Kidney epithelial cell (primary cell): ENCODE results near the gene ASIC2. TPM values are rescaled to one million over a fixed set of nuclear protein-coding genes. Genes with fewer than 3 reads are reported as not detected.

Experiments used
- DNase-seq: peaks from one replicate; pipeline ENCODE4 v3.0.0-alpha.2; 2010; ENCODE audit warnings: low read depth
- H3K27me3 ChIP-seq: 2 replicates; pipeline ENCODE4 v1.6.0; 2011; ENCODE audit warnings: low read length; ENCODE audit not compliant: control insufficient read depth, insufficient read depth
- H3K36me3 ChIP-seq: 2 replicates; pipeline ENCODE4 v1.5.1; 2011; ENCODE audit warnings: low read length; ENCODE audit not compliant: control insufficient read depth, insufficient read depth
- H3K4me3 ChIP-seq: 2 replicates; pipeline ENCODE4 v1.5.1; 2011; ENCODE audit warnings: low read depth, mild to moderate bottlenecking, control low read depth, low read length
- total RNA-seq: library from RNA; depleted of rRNA; stranded (reverse); fragments of >200 nt; gene quantifications from 2 replicates; pipeline ENCODE4 v1.2.3, GENCODE V29; 2015
- TF ChIP-seq, protein P1 (sequence below): IDR thresholded peaks from 2 replicates; pipeline ENCODE4 v1.5.1; 2011; ENCODE audit warnings: mild to moderate bottlenecking, moderate library complexity, low read length, control low read depth, inconsistent platforms; ENCODE audit not compliant: insufficient read depth, poor library complexity, severe bottlenecking

ASIC2 gene
- total RNA-seq, 1 donor from 2014 or later: 0.25 TPM

DNA sequence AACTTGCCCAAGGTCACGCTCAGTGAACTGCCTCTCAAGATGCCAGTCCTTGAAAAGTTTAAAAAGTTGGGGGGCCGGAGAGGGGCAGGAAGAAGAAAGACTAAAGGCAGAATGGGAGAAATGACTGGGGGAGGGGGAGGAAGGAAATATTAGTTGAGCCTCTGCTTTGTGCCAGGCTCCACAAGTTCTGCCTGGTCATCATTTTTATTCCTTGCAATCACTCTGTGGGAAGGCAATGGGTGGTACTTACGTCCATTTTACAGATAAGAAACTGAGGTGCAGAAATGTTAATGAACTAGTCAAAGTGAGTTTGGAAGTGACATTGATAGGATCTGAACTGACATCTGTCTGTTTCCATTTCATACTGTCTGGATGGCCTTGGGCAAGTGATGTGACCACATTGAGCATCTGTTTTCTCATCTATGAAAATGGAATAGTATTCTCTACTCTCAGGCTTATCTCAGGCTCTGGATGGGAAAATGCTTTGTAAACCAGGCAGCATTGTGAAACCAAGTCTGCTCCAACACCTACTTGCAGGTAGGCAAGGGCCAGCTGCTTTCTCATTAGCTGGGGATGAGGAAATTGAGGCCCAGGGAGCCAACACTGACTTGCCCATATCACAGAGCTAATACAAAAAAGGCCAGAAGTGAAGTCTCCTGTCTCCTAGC is 19.2 kb downstream of the ASIC2 start:
- TF ChIP-seq, protein P1, sequence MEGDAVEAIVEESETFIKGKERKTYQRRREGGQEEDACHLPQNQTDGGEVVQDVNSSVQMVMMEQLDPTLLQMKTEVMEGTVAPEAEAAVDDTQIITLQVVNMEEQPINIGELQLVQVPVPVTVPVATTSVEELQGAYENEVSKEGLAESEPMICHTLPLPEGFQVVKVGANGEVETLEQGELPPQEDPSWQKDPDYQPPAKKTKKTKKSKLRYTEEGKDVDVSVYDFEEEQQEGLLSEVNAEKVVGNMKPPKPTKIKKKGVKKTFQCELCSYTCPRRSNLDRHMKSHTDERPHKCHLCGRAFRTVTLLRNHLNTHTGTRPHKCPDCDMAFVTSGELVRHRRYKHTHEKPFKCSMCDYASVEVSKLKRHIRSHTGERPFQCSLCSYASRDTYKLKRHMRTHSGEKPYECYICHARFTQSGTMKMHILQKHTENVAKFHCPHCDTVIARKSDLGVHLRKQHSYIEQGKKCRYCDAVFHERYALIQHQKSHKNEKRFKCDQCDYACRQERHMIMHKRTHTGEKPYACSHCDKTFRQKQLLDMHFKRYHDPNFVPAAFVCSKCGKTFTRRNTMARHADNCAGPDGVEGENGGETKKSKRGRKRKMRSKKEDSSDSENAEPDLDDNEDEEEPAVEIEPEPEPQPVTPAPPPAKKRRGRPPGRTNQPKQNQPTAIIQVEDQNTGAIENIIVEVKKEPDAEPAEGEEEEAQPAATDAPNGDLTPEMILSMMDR: no peak
- DNase-seq: no peak

DNA sequence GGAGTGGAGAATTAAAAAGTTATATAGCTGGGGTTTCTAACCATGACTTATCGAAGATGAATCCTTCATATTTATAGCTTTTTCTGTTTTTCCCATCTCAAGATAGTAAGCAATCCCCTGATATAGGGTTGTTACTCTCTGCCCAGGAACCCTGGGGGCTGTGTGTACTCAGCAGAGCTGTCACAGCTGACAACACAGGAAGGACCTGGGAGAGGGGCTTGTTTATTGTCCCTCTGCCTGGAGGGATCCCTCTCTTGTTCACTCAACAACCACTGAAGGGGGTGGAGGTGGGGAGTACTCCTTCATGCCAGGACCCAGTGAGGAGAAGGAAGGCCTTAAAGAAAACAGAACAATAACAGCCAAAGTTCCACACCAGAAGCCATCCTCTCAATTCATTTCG is 19.8 kb downstream of the ASIC2 start:
- TF ChIP-seq, protein P1: no peak
- Histone ChIP-seq H3K27me3 (no peaks in the 10 kb centered on the region), H3K4me3 (no peak overlapping the region), H3K36me3 (no peaks in the 10 kb centered on the region)
- DNase-seq: no peak

More for the DNA sequence above, 19.2 kb downstream of the ASIC2 start:
- Histone ChIP-seq H3K4me3 (no peak overlapping the region), H3K36me3 (no peaks in the 10 kb centered on the region), H3K27me3 (no peaks in the 10 kb centered on the region)

DNA sequence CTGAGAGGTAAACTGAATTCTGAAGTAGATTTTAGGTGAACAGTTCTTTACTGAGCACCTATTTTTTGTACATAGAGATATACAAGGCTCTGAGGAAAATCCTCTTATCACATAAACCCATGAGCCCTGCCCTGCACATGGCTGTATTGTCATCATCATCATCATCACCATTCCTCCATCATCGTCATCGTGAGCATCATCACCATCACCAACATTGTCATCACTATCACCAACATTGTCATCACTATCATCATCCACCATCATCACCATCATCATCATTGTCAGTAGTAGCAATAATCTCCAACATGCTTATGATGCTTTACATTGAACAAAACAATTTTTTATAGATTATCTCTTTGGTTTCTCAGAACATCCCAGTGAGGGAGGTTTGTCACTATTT is 20.7 kb downstream of the ASIC2 start:
- Histone ChIP-seq H3K27me3 (no peaks in the 10 kb centered on the region), H3K4me3 (no peak overlapping the region), H3K36me3 (no peaks in the 10 kb centered on the region)
- DNase-seq: no peak
- TF ChIP-seq, protein P1: no peak

DNA sequence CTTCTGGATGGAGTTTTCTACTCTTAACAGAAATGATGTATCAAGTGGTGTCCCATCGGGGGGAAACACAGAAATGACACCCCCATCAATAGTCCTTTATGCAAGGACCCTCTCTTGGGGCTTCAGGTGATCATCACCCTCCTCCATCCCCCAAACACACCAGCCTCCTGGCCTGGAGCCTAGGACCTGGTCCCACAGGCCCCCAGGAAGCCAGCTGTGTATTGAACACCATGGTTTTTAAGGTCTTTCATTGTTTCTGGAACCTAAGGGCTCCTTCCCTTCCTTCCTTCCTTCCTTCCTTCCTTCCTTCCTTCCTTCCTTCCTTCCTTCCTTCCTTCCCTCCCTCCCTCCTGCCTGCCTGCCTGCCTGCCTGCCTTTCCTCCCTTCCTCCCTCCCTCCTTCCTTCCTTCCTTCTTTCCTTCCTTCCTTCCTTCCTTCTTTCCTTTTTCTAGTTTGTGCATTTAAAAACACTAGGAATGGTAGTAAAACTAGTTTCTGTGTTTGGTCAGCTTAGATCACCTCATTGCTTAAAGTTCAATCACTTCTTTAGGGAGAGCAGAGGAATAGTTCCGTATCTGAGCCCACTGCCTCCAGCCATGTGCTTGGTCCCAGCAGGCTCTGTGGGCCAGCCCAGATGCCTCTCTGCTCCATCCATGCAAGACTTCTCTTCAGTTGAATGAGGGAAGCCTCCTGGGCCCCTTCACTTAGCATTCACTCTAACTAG is 23.6 kb downstream of the ASIC2 start:
- Histone ChIP-seq H3K27me3 (no peaks in the 10 kb centered on the region), H3K36me3 (no peaks in the 10 kb centered on the region), H3K4me3 (no peak overlapping the region)
- TF ChIP-seq, protein P1: no peak
- DNase-seq: no peak

DNA sequence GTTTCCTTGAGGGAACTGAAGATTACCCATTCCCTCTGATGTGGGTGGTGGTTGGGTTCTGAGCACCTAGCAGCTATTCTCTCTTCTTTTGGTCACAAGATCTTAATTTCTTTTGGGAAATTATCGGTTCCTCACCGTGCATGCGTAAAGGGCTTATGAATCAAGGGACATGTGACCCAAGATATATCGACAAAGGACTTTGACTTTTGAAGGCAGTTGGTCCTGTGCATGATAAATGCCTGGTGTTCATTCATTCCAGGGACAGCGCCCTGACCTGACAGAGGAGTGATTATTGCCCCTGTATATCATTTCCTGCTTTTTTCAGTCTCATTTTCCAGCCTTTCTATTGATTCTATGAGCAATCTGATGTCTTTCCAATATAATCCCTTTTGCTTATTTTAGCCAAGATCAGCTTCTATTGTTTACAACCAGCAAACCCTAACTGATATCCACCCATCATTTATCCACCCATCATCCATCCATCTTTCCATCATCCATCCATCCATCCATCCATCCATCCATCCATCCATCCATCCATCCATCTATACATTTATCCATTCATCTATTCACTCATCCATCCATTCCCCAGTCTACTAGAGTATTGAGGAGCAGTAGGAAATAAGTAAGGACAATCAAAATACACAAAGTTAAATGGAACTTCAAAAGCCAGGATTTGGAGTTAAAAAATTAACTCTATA is 25.1 kb downstream of the ASIC2 start:
- Histone ChIP-seq H3K27me3 (no peaks in the 10 kb centered on the region), H3K36me3 (no peaks in the 10 kb centered on the region), H3K4me3 (no peak overlapping the region)
- TF ChIP-seq, protein P1: no peak
- DNase-seq: no peak
